Activated B cell treated with CpG ODN at 0.5 μM for 24 hours (primary cell): ENCODE results near the gene SLC13A5. TPM values are rescaled to one million over a fixed set of nuclear protein-coding genes. Genes with fewer than 3 reads are reported as not detected.
"Not testable (repeated sequence)": the region's sequence is repeated elsewhere in the genome, so short reads cannot be mapped to it uniquely, and the experiment has no call there.

Experiments used
- ATAC-seq: fragments of 200-7000 bp; cut with Tn5 transposase; one replicate; pipeline ENCODE4 v1.10.0; 2021; ENCODE audit warnings: low read depth, mild to moderate bottlenecking, moderate library complexity
- CTCF ChIA-PET: fragments of 350-600 bp; sonication (Branson Sonifier 250); formaldehyde crosslinking; loops from one replicate; lab custom pipeline; 2021; ENCODE audit warnings: antibody characterized with exemption; lab: Charles Lee
- POLR2A ChIA-PET: fragments of 350-600 bp; sonication (Branson Sonifier 250); formaldehyde crosslinking; loops from one replicate; lab custom pipeline; 2021; ENCODE audit warnings: antibody characterized with exemption; lab: Charles Lee
- DNase-seq: peaks from one replicate; pipeline ENCODE4 v3.0.0; 2022
- H3K27ac Mint-ChIP-seq: one replicate; pipeline ENCODE4 v1.8.0; 2020; ENCODE audit warnings: mixed read lengths
- H3K27me3 Mint-ChIP-seq: one replicate; pipeline ENCODE4 v1.8.0; 2021; ENCODE audit warnings: mixed read lengths
- H3K36me3 Mint-ChIP-seq: one replicate; pipeline ENCODE4 v1.8.0; 2021; ENCODE audit warnings: low read depth, mixed read lengths
- H3K4me1 Mint-ChIP-seq: one replicate; pipeline ENCODE4 v1.8.0; 2021; ENCODE audit warnings: mixed read lengths
- H3K4me3 Mint-ChIP-seq: one replicate; pipeline ENCODE4 v1.8.0; 2020; ENCODE audit warnings: mild to moderate bottlenecking, mixed read lengths
- H3K9me3 Mint-ChIP-seq: one replicate; pipeline ENCODE4 v1.8.0; 2020; ENCODE audit warnings: mixed read lengths
- CTCF ChIP-seq: fragments of 200-600 bp; IDR thresholded peaks from one replicate; pipeline ENCODE4 v1.8.0; 2022; ENCODE audit warnings: antibody characterized with exemption, mild to moderate bottlenecking
- intact Hi-C: fragments of 100-400 bp; cut with micrococcal nuclease; formaldehyde crosslinking; loops from one replicate; pipeline ENCODE4 v1.15.1; 2024
- total RNA-seq: library from RNA; stranded (reverse); gene quantifications from 2 replicates; pipeline ENCODE4 v1.2.3, GENCODE V29; 2022

The SLC13A5 gene
- total RNA-seq, 1 donor from 2014 or later, result not detected

- ATAC-seq, result no peak
- Mint-ChIP-seq H3K27ac (no peak overlapping the region), H3K9me3 (no peaks in the 10 kb centered on the region), H3K27me3 (peaks cover 27% of the 10 kb centered on the region), H3K4me3 (no peak overlapping the region), H3K36me3 (no peaks in the 10 kb centered on the region), H3K4me1 (no peaks in the 10 kb centered on the region)
- CTCF ChIA-PET, result no interaction called here
- no peak for DNase-seq
- intact Hi-C loops, result no loop called here
- POLR2A ChIA-PET, result no interaction called here
- TF ChIP-seq CTCF, result no peak
Observed at GRCh38 chr17:6695051-6695450, 18.1 kb downstream of the SLC13A5 start.

- DNase-seq, H3K36me3 Mint-ChIP-seq, intact Hi-C loops, ATAC-seq, H3K27ac Mint-ChIP-seq, H3K9me3 Mint-ChIP-seq, H3K4me3 Mint-ChIP-seq, CTCF ChIA-PET, POLR2A ChIA-PET, H3K4me1 Mint-ChIP-seq: not testable (repeated sequence)
- H3K27me3 Mint-ChIP-seq, result peaks cover 29% of the 10 kb centered on the region
Observed at GRCh38 chr17:6691958-6692357, 21.2 kb downstream of the SLC13A5 start.

GRCh38 chr17:6691546-6691945, 21.6 kb downstream of the SLC13A5 start:
- intact Hi-C loops, result no loop called here
- Mint-ChIP-seq H3K4me1 (no peaks in the 10 kb centered on the region), H3K9me3 (no peaks in the 10 kb centered on the region), H3K27ac (no peak overlapping the region), H3K36me3 (no peaks in the 10 kb centered on the region), H3K4me3 (no peak overlapping the region), H3K27me3 (peaks cover 27% of the 10 kb centered on the region)
- POLR2A ChIA-PET, result no interaction called here
- DNase-seq, result no peak
- ATAC-seq, result no peak
- CTCF ChIA-PET, result no interaction called here
- no peak for TF ChIP-seq CTCF

- Mint-ChIP-seq H3K9me3 (no peaks in the 10 kb centered on the region), H3K36me3 (no peaks in the 10 kb centered on the region), H3K27me3 (peaks cover 22% of the 10 kb centered on the region), H3K4me1 (no peaks in the 10 kb centered on the region), H3K4me3 (no peak overlapping the region), H3K27ac (no peak overlapping the region)
- intact Hi-C loops, result no loop called here
- CTCF ChIA-PET, result no interaction called here
- POLR2A ChIA-PET, result no interaction called here
- no peak for TF ChIP-seq CTCF
- ATAC-seq (no peak), DNase-seq (no peak)
Observed at GRCh38 chr17:6690641-6691040, 22.5 kb downstream of the SLC13A5 start.

GRCh38 chr17:6688944-6689343, 24.2 kb downstream of the SLC13A5 start:
- Mint-ChIP-seq H3K4me1 (no peaks in the 10 kb centered on the region), H3K9me3 (no peaks in the 10 kb centered on the region), H3K4me3 (no peak overlapping the region), H3K27me3 (peaks cover 20% of the 10 kb centered on the region), H3K27ac (no peak overlapping the region), H3K36me3 (no peaks in the 10 kb centered on the region)
- intact Hi-C loops, result no loop called here
- POLR2A ChIA-PET, result no interaction called here
- ATAC-seq, result no peak
- no peak for DNase-seq
- TF ChIP-seq CTCF, result no peak
- CTCF ChIA-PET, result no interaction called here

GRCh38 chr17:6686026-6686425, 27.1 kb downstream of the SLC13A5 start:
- POLR2A ChIA-PET, result no interaction called here
- H3K9me3 Mint-ChIP-seq, result no peaks in the 10 kb centered on the region
- ATAC-seq (no peak), DNase-seq (no peak)
- TF ChIP-seq CTCF, result no peak
- intact Hi-C loops, result no loop called here
- H3K4me3 Mint-ChIP-seq, result no peak overlapping the region
- CTCF ChIA-PET, result no interaction called here
- H3K27me3 Mint-ChIP-seq, result peaks cover 13% of the 10 kb centered on the region
- H3K27ac Mint-ChIP-seq, result no peak overlapping the region
- H3K36me3 Mint-ChIP-seq, result no peaks in the 10 kb centered on the region
- H3K4me1 Mint-ChIP-seq, result no peaks in the 10 kb centered on the region
